K562 (cell line): ENCODE measurements around the gene SCNN1A.

Experiments used
- BRF2 ChIP-seq: IDR thresholded peaks from 3 replicates; pipeline ENCODE4 v1.6.1; 2011; ENCODE audit warnings: borderline replicate concordance, mild to moderate bottlenecking; ENCODE audit not compliant: insufficient read length, insufficient read depth
- MAFF ChIP-seq: IDR thresholded peaks from 2 replicates; pipeline ENCODE4 v1.6.1; 2012; ENCODE audit warnings: low read length, improper control_type of control experiment
- NKRF ChIP-seq: fragments of 450-650 bp; IDR thresholded peaks from 2 replicates; pipeline ENCODE4 v1.6.1; 2016; ENCODE audit warnings: borderline replicate concordance

- TF ChIP-seq NKRF (no peak), BRF2 (no peak), MAFF (no peak)
These were observed 44.2 kb downstream of the SCNN1A start for GRCh38 chr12:6330999-6331714.
